IMR-90 (cell line): Measurements from ENCODE around the gene DOCK1. TPM values are rescaled to one million over a fixed set of nuclear protein-coding genes. Genes with fewer than 3 reads are reported as not detected.

Experiments
- ATAC-seq: fragments of 200-7000 bp; cut with Tn5 transposase; 2 replicates; pipeline ENCODE4 v1.9.1; 2020; ENCODE audit warnings: low read depth, mild to moderate bottlenecking, moderate library complexity
- BruUV-seq: library from RNA; stranded (reverse); fragments of 400-500 nt; replicated peaks from 2 replicates; lab custom pipeline; 2021; lab: Mats Ljungman, UMichigan
- CTCF ChIA-PET: fragments of 300-600 bp; formaldehyde crosslinking; extraction: SDS; loops from one replicate; lab custom pipeline; 2021; ENCODE audit warnings: antibody characterized with exemption; lab: Yijun Ruan, JAX
- POLR2A ChIA-PET: fragments of 300-600 bp; sonication (Branson Sonifier 250); formaldehyde crosslinking; loops from one replicate; lab custom pipeline; 2022; ENCODE audit warnings: antibody characterized with exemption; ENCODE audit not compliant: unreplicated experiment; lab: Charles Lee
- DNase-seq: peaks from one replicate; pipeline ENCODE4 v3.0.0; 2013
- H2AFZ ChIP-seq: replicated peaks from 2 replicates; pipeline ENCODE3; 2013; ENCODE audit warnings: low read length, mild to moderate bottlenecking; ENCODE audit not compliant: poor library complexity
- H2AK5ac ChIP-seq: 2 replicates; pipeline ENCODE4 v1.6.1; 2013; ENCODE audit warnings: low read depth, low read length, inconsistent platforms
- H2AK9ac ChIP-seq: replicated peaks from 2 replicates; pipeline ENCODE3; 2013; ENCODE audit warnings: mild to moderate bottlenecking, low read depth, low read length, moderate library complexity; ENCODE audit not compliant: poor library complexity
- H2BK120ac ChIP-seq: 2 replicates; pipeline ENCODE4 v1.6.1; 2013; ENCODE audit warnings: low read depth, low read length, inconsistent platforms
- H2BK15ac ChIP-seq: 3 replicates; pipeline ENCODE4 v1.6.1; 2013; ENCODE audit warnings: low read depth, low read length, inconsistent platforms
- H2BK20ac ChIP-seq: 2 replicates; pipeline ENCODE4 v1.6.1; 2013; ENCODE audit warnings: low read depth, mild to moderate bottlenecking, inconsistent platforms, low read length, moderate library complexity
- H2BK5ac ChIP-seq: 2 replicates; pipeline ENCODE4 v1.6.1; 2013; ENCODE audit warnings: mild to moderate bottlenecking, low read depth, low read length, inconsistent platforms; ENCODE audit not compliant: poor library complexity, severe bottlenecking
- H3K14ac ChIP-seq: replicated peaks from 2 replicates; pipeline ENCODE4 v1.6.1; 2013; ENCODE audit warnings: low read depth, low read length, inconsistent platforms
- H3K18ac ChIP-seq: 2 replicates; pipeline ENCODE4 v1.6.1; 2013; ENCODE audit warnings: low read depth, low read length, control low read depth
- H3K23ac ChIP-seq: 2 replicates; pipeline ENCODE4 v1.6.1; 2013; ENCODE audit warnings: low read depth, low read length, inconsistent platforms
- H3K27ac ChIP-seq: 2 replicates; pipeline ENCODE4 v1.5.1; 2013; ENCODE audit warnings: mild to moderate bottlenecking, control low read depth, low read length; ENCODE audit not compliant: insufficient read depth
- H3K27me3 ChIP-seq: 2 replicates; pipeline ENCODE4 v1.6.1; 2013; ENCODE audit warnings: low read length; ENCODE audit not compliant: control insufficient read depth, insufficient read depth
- H3K36me3 ChIP-seq: 2 replicates; pipeline ENCODE4 v1.6.1; 2013; ENCODE audit warnings: low read length, mixed read lengths; ENCODE audit not compliant: control insufficient read depth, insufficient read depth
- H3K4ac ChIP-seq: 2 replicates; pipeline ENCODE4 v1.6.1; 2013; ENCODE audit warnings: low read depth, low read length, inconsistent platforms
- H3K4me1 ChIP-seq: 2 replicates; pipeline ENCODE4 v1.6.1; 2013; ENCODE audit warnings: low read length, mixed read lengths; ENCODE audit not compliant: control insufficient read depth, insufficient read depth
- H3K4me2 ChIP-seq: 2 replicates; pipeline ENCODE4 v1.6.1; 2013; ENCODE audit warnings: low read depth, mild to moderate bottlenecking, control low read depth, low read length, moderate library complexity
- H3K4me3 ChIP-seq: 2 replicates; pipeline ENCODE4 v1.5.1; 2013; ENCODE audit warnings: low read depth, mild to moderate bottlenecking, control low read depth, low read length, moderate library complexity; ENCODE audit not compliant: insufficient read depth
- H3K56ac ChIP-seq: 2 replicates; pipeline ENCODE4 v1.6.1; 2013; ENCODE audit warnings: low read length, inconsistent platforms; ENCODE audit not compliant: insufficient read depth; ENCODE audit errors: extremely low read depth
- H3K79me1 ChIP-seq, 2 experiments: 2 replicates each; pipeline ENCODE4 v1.6.1; 2013; ENCODE audit warnings: low read length in 2 of 2, inconsistent platforms in 1 of 2, low read depth in 1 of 2
- H3K9ac ChIP-seq: 2 replicates; pipeline ENCODE4 v1.6.1; 2013; ENCODE audit warnings: low read depth, low read length, control low read depth
- H3K9me1 ChIP-seq: 2 replicates; pipeline ENCODE4 v1.6.1; 2013; ENCODE audit warnings: low read length, inconsistent platforms; ENCODE audit not compliant: insufficient read depth
- H3K9me3 ChIP-seq: 2 replicates; pipeline ENCODE4 v1.6.1; 2013; ENCODE audit warnings: low read length; ENCODE audit not compliant: control insufficient read depth, insufficient read depth
- H4K20me1 ChIP-seq: 2 replicates; pipeline ENCODE4 v1.6.1; 2013; ENCODE audit warnings: low read length, inconsistent platforms; ENCODE audit not compliant: insufficient read depth
- H4K5ac ChIP-seq: 2 replicates; pipeline ENCODE4 v1.6.1; 2013; ENCODE audit warnings: mild to moderate bottlenecking, low read depth, low read length, control low read depth
- H4K8ac ChIP-seq, 2 experiments: 2 replicates each; pipeline ENCODE4 v1.6.1; 2013; ENCODE audit warnings: low read depth in 2 of 2, low read length in 2 of 2, control low read depth in 1 of 2, inconsistent platforms in 1 of 2
- H4K91ac ChIP-seq: 2 replicates; pipeline ENCODE4 v1.6.1; 2013; ENCODE audit warnings: low read depth, low read length, inconsistent platforms; ENCODE audit not compliant: insufficient read depth
- BHLHE40 ChIP-seq: fragments of 150-350 bp; IDR thresholded peaks from 2 replicates; pipeline ENCODE4 v1.6.1; 2016; ENCODE audit warnings: mild to moderate bottlenecking, low read depth, low read length
- CEBPB ChIP-seq: IDR thresholded peaks from 2 replicates; pipeline ENCODE4 v1.6.1; 2012; ENCODE audit warnings: low read depth, low read length, improper control_type of control experiment
- CHD1 ChIP-seq: IDR thresholded peaks from 2 replicates; pipeline ENCODE4 v1.6.1; 2012; ENCODE audit warnings: low read depth, low read length, improper control_type of control experiment
- FOS ChIP-seq: fragments of 150-350 bp; IDR thresholded peaks from 2 replicates; pipeline ENCODE4 v1.6.1; 2016; ENCODE audit warnings: low read depth, low read length
- MXI1 ChIP-seq: IDR thresholded peaks from 2 replicates; pipeline ENCODE4 v1.6.1; 2012; ENCODE audit warnings: low read depth, mild to moderate bottlenecking, low read length, moderate library complexity, borderline replicate concordance
- NFE2L2 ChIP-seq: fragments of 150-350 bp; IDR thresholded peaks from 2 replicates; pipeline ENCODE4 v1.6.1; 2016; ENCODE audit warnings: low read depth, mild to moderate bottlenecking, low read length
- POLR2A ChIP-seq: IDR thresholded peaks from 2 replicates; pipeline ENCODE4 v1.6.1; 2012; ENCODE audit warnings: mild to moderate bottlenecking, low read depth, low read length
- RAD21 ChIP-seq: IDR thresholded peaks from 2 replicates; pipeline ENCODE4 v1.6.1; 2012; ENCODE audit warnings: low read length, improper control_type of control experiment
- RCOR1 ChIP-seq: IDR thresholded peaks from 2 replicates; pipeline ENCODE4 v1.6.1; 2012; ENCODE audit warnings: mild to moderate bottlenecking, low read length, improper control_type of control experiment; ENCODE audit not compliant: insufficient replicate concordance
- RFX5 ChIP-seq: IDR thresholded peaks from 2 replicates; pipeline ENCODE4 v1.8.0; 2012; ENCODE audit warnings: low read depth, mild to moderate bottlenecking, low read length, moderate library complexity
- SMC3 ChIP-seq: fragments of 150-350 bp; IDR thresholded peaks from 2 replicates; pipeline ENCODE4 v1.6.1; 2016; ENCODE audit warnings: low read depth, mild to moderate bottlenecking, antibody characterized with exemption, low read length, moderate library complexity
- WGBS, 2 experiments: methylation state at CpG; one replicate each; pipeline versions ENCODE4 v1.1.5 to v1.1.7; 2013; ENCODE audit warnings: missing lambda C conversion rate in 2 of 2; ENCODE audit not compliant: insufficient read length in 1 of 2; ENCODE audit errors: extremely low coverage in 2 of 2; 5-methylcytosine and 5-hydroxymethylcytosine counted together
- dilution Hi-C: fragments of 300-500 bp; cut with HindIII; formaldehyde crosslinking; loops from one replicate; pipeline ENCODE4 v1.14.3; 2018; ENCODE audit warnings: low sequenced_read_pairs; ENCODE audit not compliant: unreplicated experiment
- in situ Hi-C: fragments of 300-500 bp; cut with MboI; formaldehyde crosslinking; loops from 3 replicates; pipeline ENCODE4 v1.14.3; 2019; ENCODE audit warnings: low sequenced_read_pairs, inconsistent platforms, mixed read lengths
- intact Hi-C: fragments of 100-400 bp; cut with micrococcal nuclease; formaldehyde crosslinking; loops from 2 replicates; pipeline ENCODE4 v1.10.0; 2022
- polyA plus RNA-seq, 3 experiments: library from polyadenylated mRNA; depleted of rRNA; stranded (reverse); fragments of >200 nt; gene quantifications; 2 replicates each; pipeline ENCODE4 v1.2.3, GENCODE V29; 2012; ENCODE audit warnings: low replicate concordance in 1 of 3
- total RNA-seq: library from RNA; depleted of rRNA; stranded (reverse); fragments of >200 nt; gene quantifications from 2 replicates; pipeline ENCODE4 v1.2.3, GENCODE V29; 2012
- TF ChIP-seq, protein P1 (sequence below): conservative IDR thresholded peaks from 2 replicates; pipeline ENCODE4 v1.5.1; 2012; ENCODE audit warnings: mild to moderate bottlenecking, low read depth, low read length, improper control_type of control experiment
- TF ChIP-seq, protein P2 (sequence below): fragments of 150-350 bp; IDR thresholded peaks from 2 replicates; pipeline ENCODE4 v1.6.1; 2017; ENCODE audit warnings: mild to moderate bottlenecking, antibody characterized with exemption, low read length, low read depth
- TF ChIP-seq, protein P3 (sequence below): fragments of 150-350 bp; IDR thresholded peaks from 2 replicates; pipeline ENCODE4 v1.6.1; 2016; ENCODE audit warnings: low read depth, mild to moderate bottlenecking, low read length, moderate library complexity, borderline replicate concordance

DOCK1 gene
- total and polyA plus RNA-seq, 2 of the 4 experiments (the other 2 are of a cell fraction), result 28.2 to 71.0 TPM

DNA sequence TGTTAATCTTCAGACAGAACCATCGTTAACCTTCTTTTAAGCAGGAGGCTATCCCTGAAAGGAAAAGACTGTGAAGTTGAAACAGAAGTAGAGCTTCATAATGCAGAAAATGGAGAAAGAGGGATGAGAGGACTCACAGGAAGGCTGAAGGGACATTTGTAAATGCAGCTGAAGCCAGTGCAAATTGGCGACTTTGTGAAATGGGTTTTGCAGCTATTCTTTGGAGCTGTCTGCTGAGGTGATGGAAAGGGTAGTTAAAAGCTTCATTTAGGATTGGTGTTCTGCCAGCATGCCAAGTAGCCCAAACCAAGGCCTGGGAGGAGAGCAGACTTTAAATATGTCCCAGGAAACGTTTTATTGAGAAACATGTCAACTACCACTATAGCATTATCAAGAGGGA lies 168.4 kb downstream of the DOCK1 start:
- intact Hi-C loops (no loop called here), in situ Hi-C loops (no loop called here), dilution Hi-C loops (no loop called here)
- H4K91ac ChIP-seq, result no peak overlapping the region
- no peaks in the 10 kb centered on the region for H3K27me3 ChIP-seq
- TF ChIP-seq NFE2L2 (no peak), BHLHE40 (no peak), FOS (no peak), RAD21 (no peak), SMC3 (no peak), MXI1 (no peak), CEBPB (no peak), CHD1 (no peak), RCOR1 (no peak), RFX5 (no peak), POLR2A (no peak)
- TF ChIP-seq, protein P1, sequence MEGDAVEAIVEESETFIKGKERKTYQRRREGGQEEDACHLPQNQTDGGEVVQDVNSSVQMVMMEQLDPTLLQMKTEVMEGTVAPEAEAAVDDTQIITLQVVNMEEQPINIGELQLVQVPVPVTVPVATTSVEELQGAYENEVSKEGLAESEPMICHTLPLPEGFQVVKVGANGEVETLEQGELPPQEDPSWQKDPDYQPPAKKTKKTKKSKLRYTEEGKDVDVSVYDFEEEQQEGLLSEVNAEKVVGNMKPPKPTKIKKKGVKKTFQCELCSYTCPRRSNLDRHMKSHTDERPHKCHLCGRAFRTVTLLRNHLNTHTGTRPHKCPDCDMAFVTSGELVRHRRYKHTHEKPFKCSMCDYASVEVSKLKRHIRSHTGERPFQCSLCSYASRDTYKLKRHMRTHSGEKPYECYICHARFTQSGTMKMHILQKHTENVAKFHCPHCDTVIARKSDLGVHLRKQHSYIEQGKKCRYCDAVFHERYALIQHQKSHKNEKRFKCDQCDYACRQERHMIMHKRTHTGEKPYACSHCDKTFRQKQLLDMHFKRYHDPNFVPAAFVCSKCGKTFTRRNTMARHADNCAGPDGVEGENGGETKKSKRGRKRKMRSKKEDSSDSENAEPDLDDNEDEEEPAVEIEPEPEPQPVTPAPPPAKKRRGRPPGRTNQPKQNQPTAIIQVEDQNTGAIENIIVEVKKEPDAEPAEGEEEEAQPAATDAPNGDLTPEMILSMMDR, result no peak
- TF ChIP-seq, protein P2, sequence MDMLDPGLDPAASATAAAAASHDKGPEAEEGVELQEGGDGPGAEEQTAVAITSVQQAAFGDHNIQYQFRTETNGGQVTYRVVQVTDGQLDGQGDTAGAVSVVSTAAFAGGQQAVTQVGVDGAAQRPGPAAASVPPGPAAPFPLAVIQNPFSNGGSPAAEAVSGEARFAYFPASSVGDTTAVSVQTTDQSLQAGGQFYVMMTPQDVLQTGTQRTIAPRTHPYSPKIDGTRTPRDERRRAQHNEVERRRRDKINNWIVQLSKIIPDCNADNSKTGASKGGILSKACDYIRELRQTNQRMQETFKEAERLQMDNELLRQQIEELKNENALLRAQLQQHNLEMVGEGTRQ, result no peak
- TF ChIP-seq, protein P3, sequence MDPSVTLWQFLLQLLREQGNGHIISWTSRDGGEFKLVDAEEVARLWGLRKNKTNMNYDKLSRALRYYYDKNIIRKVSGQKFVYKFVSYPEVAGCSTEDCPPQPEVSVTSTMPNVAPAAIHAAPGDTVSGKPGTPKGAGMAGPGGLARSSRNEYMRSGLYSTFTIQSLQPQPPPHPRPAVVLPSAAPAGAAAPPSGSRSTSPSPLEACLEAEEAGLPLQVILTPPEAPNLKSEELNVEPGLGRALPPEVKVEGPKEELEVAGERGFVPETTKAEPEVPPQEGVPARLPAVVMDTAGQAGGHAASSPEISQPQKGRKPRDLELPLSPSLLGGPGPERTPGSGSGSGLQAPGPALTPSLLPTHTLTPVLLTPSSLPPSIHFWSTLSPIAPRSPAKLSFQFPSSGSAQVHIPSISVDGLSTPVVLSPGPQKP, result no peak
- peaks cover 10% of the 10 kb centered on the region for H3K9me1 ChIP-seq
- H2BK120ac ChIP-seq, result no peak overlapping the region
- no peak overlapping the region for H2AK9ac ChIP-seq
- H3K56ac ChIP-seq, result no peak overlapping the region
- no peak overlapping the region for H2BK15ac ChIP-seq
- no peak overlapping the region for H2AFZ ChIP-seq
- no peak overlapping the region for H3K4me3 ChIP-seq
- no peak overlapping the region for H3K27ac ChIP-seq
- H4K8ac ChIP-seq, result no peak overlapping the region
- H3K18ac ChIP-seq, result no peak overlapping the region
- H3K79me1 ChIP-seq, result peaks cover 10 to 14% of the 10 kb centered on the region in 2 experiments; a peak in 2 of 4 replicates
- no peak overlapping the region for H2BK5ac ChIP-seq
- H2AK5ac ChIP-seq, result no peak overlapping the region
- no peaks in the 10 kb centered on the region for H3K9me3 ChIP-seq
- H3K4ac ChIP-seq, result no peak overlapping the region
- DNase-seq, result no peak
- H2BK20ac ChIP-seq, result no peak overlapping the region
- H3K9ac ChIP-seq, result no peak overlapping the region
- H3K23ac ChIP-seq, result no peak overlapping the region
- H3K14ac ChIP-seq, result no peak overlapping the region
- peaks cover 41% of the 10 kb centered on the region for H3K36me3 ChIP-seq
- no peak for ATAC-seq
- WGBS, 2 experiments, result 86% methylated on average over 1 of the region's 3 CpGs; no CpG with 5 or more reads in 1 of the 2 experiments
- H4K20me1 ChIP-seq, result 0 out of 2 replicates have a peak, but pooled peaks cover 3% of the 10 kb centered on the region
- ChIA-PET POLR2A (no interaction called here), CTCF (interaction anchor here (0.6 kb wide), 1 partner anchor 194 kb away, joined by 13 read pairs; no protein-coding TSS in a partner anchor)
- H3K4me2 ChIP-seq, result no peak overlapping the region
- H4K5ac ChIP-seq, result no peak overlapping the region
- H3K4me1 ChIP-seq, result no peaks in the 10 kb centered on the region
- BruUV-seq, result no TSS peak
